NCI-H2171 treated with DMSO at 0.1 percent for 48 hours (cell line): ENCODE results near the gene MS4A8.

Experiments
- DNase-seq: peaks from one replicate; lab custom pipeline; 2025; lab: John Stamatoyannopoulos, UW

MS4A8 gene

DNA sequence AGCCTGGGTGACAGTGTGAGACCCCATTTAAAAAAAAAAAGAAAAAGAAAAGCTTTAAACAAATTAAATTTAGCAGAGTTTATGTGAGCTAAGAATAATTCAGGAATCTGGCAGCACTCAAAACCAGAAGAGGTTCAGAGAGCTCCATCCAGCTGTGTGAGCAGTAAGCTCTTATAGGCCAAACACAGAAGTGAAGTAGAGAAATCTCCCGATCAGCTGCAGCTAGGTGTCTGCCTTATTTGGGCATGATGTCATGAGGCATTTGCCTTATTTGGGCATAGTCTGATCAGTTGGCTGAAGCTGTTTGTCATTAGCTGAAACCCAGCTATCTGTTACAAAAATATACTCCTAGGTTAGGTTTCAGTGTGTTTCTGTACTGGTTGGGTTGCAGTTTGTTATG is 65.5 kb downstream of the MS4A8 start:
- DNase-seq = peak; percentile 14

DNA sequence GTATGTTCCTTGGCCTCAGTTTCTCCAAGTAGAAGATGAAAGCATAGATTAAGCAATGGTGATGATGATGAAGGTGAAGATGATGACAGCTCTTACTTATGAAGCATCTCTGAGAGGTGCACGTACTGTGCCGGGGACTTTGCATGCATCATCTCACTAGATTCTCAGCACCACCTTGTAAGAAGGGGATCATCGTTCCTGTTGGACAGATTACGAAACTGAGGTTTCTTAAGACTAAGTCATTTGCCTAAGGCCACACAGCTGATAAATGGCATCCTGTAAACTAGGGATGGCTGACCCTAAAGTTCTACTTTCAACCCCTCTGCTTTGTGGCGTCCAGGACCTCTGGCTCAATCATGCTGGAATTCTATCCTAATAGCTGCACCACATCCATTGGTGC is 65.9 kb downstream of the MS4A8 start:
- no peak for DNase-seq
